Measurements from ENCODE around the gene KRTAP9-4. TPM values are rescaled to one million over a fixed set of nuclear protein-coding genes. Genes with fewer than 3 reads are reported as not detected.
"Not testable (repeated sequence)": the region's sequence is repeated elsewhere in the genome, so short reads cannot be mapped to it uniquely, and the experiment has no call there.

KRTAP9-4 gene
- total RNA-seq, 1 experiment from 2014 or later, result not detected

DNA sequence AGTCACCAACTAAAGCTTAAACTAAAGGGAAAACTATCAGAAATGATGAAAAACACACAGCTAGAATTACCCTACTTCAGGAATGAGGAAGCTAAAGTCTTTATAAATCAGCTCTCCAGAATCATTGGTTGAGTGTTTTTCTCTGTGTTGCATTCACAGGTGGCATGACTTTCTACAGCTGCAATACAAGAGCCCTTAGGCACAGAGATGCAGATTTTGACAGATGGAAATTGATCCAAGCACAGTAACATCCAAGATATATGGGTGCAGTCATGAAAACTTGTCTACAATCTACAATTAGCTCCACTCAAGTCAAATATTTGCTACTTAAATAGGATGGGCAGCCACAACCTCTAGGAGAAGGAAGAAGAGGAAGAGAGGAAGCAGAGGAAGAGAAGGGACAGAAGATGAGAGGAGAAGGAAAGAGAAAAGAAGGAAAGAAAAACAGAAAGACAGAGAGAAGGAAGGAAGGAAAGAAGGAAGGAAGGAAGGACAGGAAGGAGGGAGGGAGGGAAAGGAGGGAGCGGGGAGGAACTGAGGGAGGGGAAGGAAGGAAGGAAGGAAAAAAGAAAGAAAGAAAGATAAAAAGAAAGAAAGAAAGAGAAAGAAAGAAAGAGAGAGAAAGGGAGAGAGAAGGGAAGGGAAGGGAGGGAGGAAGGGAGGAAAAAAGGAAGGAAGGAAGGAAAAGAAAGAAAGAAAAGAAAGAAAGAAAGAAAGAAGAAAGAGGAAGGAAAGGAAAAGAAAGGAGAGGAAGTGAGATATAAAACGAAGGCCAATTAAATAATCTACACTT lies 2.3 kb upstream of the KRTAP9-4 start:
- H3F3A ChIP-seq (ENCODE audit: low read length, unreplicated experiment); H3K9ac ChIP-seq (ENCODE audit: low read length); intact Hi-C loops (cut with micrococcal nuclease); H3K4me2 ChIP-seq (ENCODE audit: low read length); ATAC-seq; H4K20me1 ChIP-seq (ENCODE audit: low read length); H3K4me3 ChIP-seq (ENCODE audit: low read length); BruUV-seq (replicated peaks); H3K9me2 ChIP-seq (replicated peaks; ENCODE audit: low read length); H3K27me3 ChIP-seq (ENCODE audit: low read length); CTCF ChIA-PET; H3K36me3 ChIP-seq (ENCODE audit: low read depth, low read length); H3K79me2 ChIP-seq (ENCODE audit: low read length); H3K9me3 ChIP-seq (ENCODE audit: low read length); H3K4me1 ChIP-seq (ENCODE audit: insufficient read depth, low read length); DNase-seq; POLR2A ChIA-PET (ENCODE audit: unreplicated experiment); H2AFZ ChIP-seq (ENCODE audit: low read length); H3K27ac ChIP-seq (ENCODE audit: low read length): not testable (repeated sequence)

DNA sequence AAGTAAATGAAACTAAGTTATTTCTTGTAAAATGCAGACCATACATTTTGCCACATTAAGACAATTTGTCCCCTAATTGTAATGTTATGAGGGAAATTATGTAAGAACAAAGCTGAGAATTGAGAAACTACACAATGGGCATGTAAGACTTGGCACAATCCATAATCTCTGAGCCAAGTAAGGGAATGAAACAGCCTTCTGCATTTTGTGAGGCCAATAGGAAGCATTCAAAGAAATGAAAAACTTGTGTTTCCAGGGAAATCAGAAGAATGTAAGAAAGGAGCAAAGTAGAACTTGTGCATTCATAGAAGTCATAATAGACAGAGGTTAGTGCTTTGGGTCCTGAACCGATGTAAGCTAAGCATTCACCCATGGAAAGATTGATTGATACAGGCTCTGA lies 1.8 kb downstream of the KRTAP9-4 start:
- no peaks in the 10 kb centered on the region for H3F3A ChIP-seq (ENCODE audit: low read length, unreplicated experiment)
- no peaks in the 10 kb centered on the region for H4K20me1 ChIP-seq (ENCODE audit: low read length)
- no peak overlapping the region for H2AFZ ChIP-seq (ENCODE audit: low read length)
- no peak overlapping the region for H3K27ac ChIP-seq (ENCODE audit: low read length)
- no TSS peak for BruUV-seq (replicated peaks)
- no peaks in the 10 kb centered on the region for H3K4me1 ChIP-seq (ENCODE audit: insufficient read depth, low read length)
- no peak overlapping the region for H3K4me2 ChIP-seq (ENCODE audit: low read length)
- no peak overlapping the region for H3K9ac ChIP-seq (ENCODE audit: low read length)
- no peaks in the 10 kb centered on the region for H3K9me2 ChIP-seq (replicated peaks; ENCODE audit: low read length)
- H3K4me3 ChIP-seq (ENCODE audit: low read length), result no peak overlapping the region
- ChIA-PET CTCF (no interaction called here), POLR2A (ENCODE audit: unreplicated experiment) (no interaction called here)
- H3K27me3 ChIP-seq (ENCODE audit: low read length), result no peaks in the 10 kb centered on the region
- ATAC-seq (no peak), DNase-seq (no peak)
- no peak for TF ChIP-seq EZH2 (IDR thresholded peaks at IDR 0.05; ENCODE audit: low read length, unreplicated experiment)
- no peak for TF ChIP-seq CTCF (conservative IDR thresholded peaks at IDR 0.05; ENCODE audit: low read depth, low read length)
- TF ChIP-seq EZH2phosphoT487 (IDR thresholded peaks at IDR 0.05; ENCODE audit: borderline replicate concordance, low read length), result no peak
- H3K9me3 ChIP-seq (ENCODE audit: low read length), result no peaks in the 10 kb centered on the region
- no peaks in the 10 kb centered on the region for H3K36me3 ChIP-seq (ENCODE audit: low read depth, low read length)
- H3K79me2 ChIP-seq (ENCODE audit: low read length), result no peaks in the 10 kb centered on the region
- intact Hi-C loops (cut with micrococcal nuclease), result no loop called here

- ChIA-PET CTCF (no interaction called here), POLR2A (ENCODE audit: unreplicated experiment) (no interaction called here)
- Histone ChIP-seq H3K9ac (ENCODE audit: low read length) (no peak overlapping the region), H3K36me3 (ENCODE audit: low read depth, low read length) (no peaks in the 10 kb centered on the region), H3K27ac (ENCODE audit: low read length) (no peak overlapping the region), H3K27me3 (ENCODE audit: low read length) (no peaks in the 10 kb centered on the region), H3K9me2 (replicated peaks; ENCODE audit: low read length) (no peaks in the 10 kb centered on the region), H3K4me3 (ENCODE audit: low read length) (no peak overlapping the region), H3K9me3 (ENCODE audit: low read length) (no peaks in the 10 kb centered on the region), H3K4me2 (ENCODE audit: low read length) (no peak overlapping the region), H2AFZ (ENCODE audit: low read length) (no peak overlapping the region), H3F3A (ENCODE audit: low read length, unreplicated experiment) (no peaks in the 10 kb centered on the region), H3K4me1 (ENCODE audit: insufficient read depth, low read length) (no peaks in the 10 kb centered on the region), H3K79me2 (ENCODE audit: low read length) (no peaks in the 10 kb centered on the region), H4K20me1 (ENCODE audit: low read length) (no peaks in the 10 kb centered on the region)
- ATAC-seq (no peak), DNase-seq (no peak)
- intact Hi-C loops (cut with micrococcal nuclease), result no loop called here
- BruUV-seq (replicated peaks), result no TSS peak
- no peak for TF ChIP-seq CTCF (conservative IDR thresholded peaks at IDR 0.05; ENCODE audit: low read depth, low read length)
- TF ChIP-seq EZH2 (IDR thresholded peaks at IDR 0.05; ENCODE audit: low read length, unreplicated experiment), result no peak
- no peak for TF ChIP-seq EZH2phosphoT487 (IDR thresholded peaks at IDR 0.05; ENCODE audit: borderline replicate concordance, low read length)
Observed at GRCh38 chr17:41254861-41255260, 5.4 kb downstream of the KRTAP9-4 start.

- ATAC-seq; BruUV-seq (replicated peaks): not testable (repeated sequence)
Observed at GRCh38 chr17:41255381-41256290, 6.1 kb downstream of the KRTAP9-4 start, which contains the start of gene KRTAP9-9. TSS of gene KRTAP9-9 (plus strand) at chr17:41255384.

More at GRCh38 chr17:41255381-41256290, 6.1 kb downstream of the KRTAP9-4 start, which contains the start of gene KRTAP9-9:
- H3K9me3 ChIP-seq (ENCODE audit: low read length); H3F3A ChIP-seq (ENCODE audit: low read length, unreplicated experiment); H3K9ac ChIP-seq (ENCODE audit: low read length); H4K20me1 ChIP-seq (ENCODE audit: low read length); DNase-seq; H3K4me2 ChIP-seq (ENCODE audit: low read length); H3K4me3 ChIP-seq (ENCODE audit: low read length); intact Hi-C loops (cut with micrococcal nuclease); H3K36me3 ChIP-seq (ENCODE audit: low read depth, low read length); H3K9me2 ChIP-seq (replicated peaks; ENCODE audit: low read length); H3K27me3 ChIP-seq (ENCODE audit: low read length); H3K27ac ChIP-seq (ENCODE audit: low read length); CTCF ChIA-PET; H3K4me1 ChIP-seq (ENCODE audit: insufficient read depth, low read length); H2AFZ ChIP-seq (ENCODE audit: low read length); H3K79me2 ChIP-seq (ENCODE audit: low read length); POLR2A ChIA-PET (ENCODE audit: unreplicated experiment): not testable (repeated sequence)

Data from PC-3 (cell line).